ENCODE data around the gene TICAM2.

DNA sequence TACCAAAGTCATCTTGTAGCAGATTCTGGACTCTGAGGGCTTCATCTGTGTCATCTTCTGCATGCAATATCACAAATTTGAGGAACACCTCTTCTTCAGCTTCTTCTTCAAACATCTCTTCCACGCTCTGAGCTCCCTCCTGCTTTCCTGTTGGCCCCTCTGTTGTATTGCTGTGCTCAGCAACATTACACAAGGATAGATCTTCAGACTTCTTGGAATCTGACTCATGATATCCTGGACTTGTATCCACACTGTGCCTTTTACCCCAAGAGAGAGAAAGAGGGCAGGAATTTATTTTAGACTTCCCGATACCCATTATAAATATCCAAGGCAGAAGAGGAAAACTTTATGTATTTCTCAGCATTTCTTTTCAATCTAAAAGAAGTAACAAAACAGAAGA, 21.3 kb downstream of the TICAM2 start:
- TF ChIP-seq CTCF (IDR thresholded peaks at IDR 0.05) (no peak), POLR2A (IDR thresholded peaks at IDR 0.05) (no peak)

Data from breast epithelium (tissue), 3 donors.